ENCODE measurements around the gene REV1.
"Not testable (repeated sequence)": the region's sequence is repeated elsewhere in the genome, so short reads cannot be mapped to it uniquely, and the experiment has no call there.

Gene REV1

DNA sequence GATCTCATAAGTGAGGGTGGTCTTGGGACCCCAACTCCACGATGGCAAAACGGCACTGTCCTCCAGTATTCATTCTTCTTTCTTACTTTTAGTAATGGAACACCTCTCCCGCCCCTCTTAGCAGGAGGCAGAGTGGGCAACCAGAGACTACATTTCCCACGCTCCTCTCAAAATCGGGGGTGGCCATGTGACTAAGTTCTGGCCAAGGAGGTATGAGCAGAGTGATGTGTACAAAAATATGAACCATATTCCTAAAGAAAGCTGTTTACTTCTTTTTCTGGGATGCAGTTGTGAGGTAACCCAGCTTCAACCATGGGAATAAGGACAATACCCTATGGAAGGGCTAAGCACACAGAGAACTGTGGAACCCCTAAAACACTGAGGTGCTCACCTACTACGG, 12.8 kb downstream of the REV1 start:
- no peak for DNase-seq
- WGBS (ENCODE audit: insufficient coverage): 80% methylated on average over 2 of the region's 6 CpGs
- no peak overlapping the region for H3K27ac ChIP-seq (ENCODE audit: insufficient read depth in 1 of 2, low read depth in 1 of 2, low read length in 2 of 2, poor library complexity in 1 of 2, severe bottlenecking in 2 of 2)

DNA sequence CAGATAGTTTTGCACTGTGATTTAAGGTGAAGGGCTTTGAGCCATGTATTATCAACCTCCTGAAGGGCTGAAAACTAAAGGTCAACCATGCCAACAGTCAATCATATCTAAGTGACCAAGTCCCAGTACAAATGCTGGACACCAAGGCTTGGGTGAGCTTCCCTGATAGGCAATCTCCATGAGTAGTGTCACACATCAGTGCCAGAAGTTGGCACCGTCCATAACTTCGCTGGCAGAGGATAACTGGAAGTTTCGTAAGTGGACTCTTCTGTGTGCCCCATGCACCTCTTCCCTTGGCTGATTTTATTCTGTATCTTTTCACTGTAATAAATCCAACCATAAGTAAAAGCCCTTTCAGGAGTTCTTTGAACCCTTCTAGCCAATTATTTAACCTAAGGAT, 13.2 kb downstream of the REV1 start:
- 100% methylated on average over 2 of the region's 3 CpGs for WGBS (ENCODE audit: insufficient coverage)
- ChIA-PET POLR2A (no interaction called here), CTCF (no interaction called here)
- peaks cover 10 to 25% (median 18%) of the 10 kb centered on the region in 4 experiments for H3K4me1 ChIP-seq (ENCODE audit: control extremely low read depth in 1 of 4, control insufficient read depth in 4 of 4, insufficient read depth in 4 of 4, low read length in 3 of 4)
- no peak overlapping the region for H3K27ac ChIP-seq (ENCODE audit: insufficient read depth in 1 of 2, low read depth in 1 of 2, low read length in 2 of 2, poor library complexity in 1 of 2, severe bottlenecking in 2 of 2)
- no peaks in the 10 kb centered on the region for H3K9me3 ChIP-seq (ENCODE audit: control extremely low read depth in 1 of 5, control insufficient read depth in 4 of 5, insufficient read depth in 2 of 5, low read depth in 1 of 5, low read length in 4 of 5)
- no peaks in the 10 kb centered on the region for H3K36me3 ChIP-seq (ENCODE audit: control insufficient read depth in 4 of 4, insufficient read depth in 4 of 4, low read length in 3 of 4)
- no peaks in the 10 kb centered on the region for H3K27me3 ChIP-seq (replicated peaks in 2 of 5; ENCODE audit: control insufficient read depth in 4 of 5, insufficient read depth in 5 of 5, low read length in 4 of 5)
- no peak overlapping the region for H3K4me3 ChIP-seq (ENCODE audit: control insufficient read depth in 1 of 7, extremely low read depth in 1 of 7, insufficient read depth in 4 of 7, low read depth in 2 of 7, low read length in 6 of 7)
- DNase-seq: no peak

More for the DNA sequence above, 12.8 kb downstream of the REV1 start:
- no peak overlapping the region for H3K4me3 ChIP-seq (ENCODE audit: control insufficient read depth in 1 of 7, extremely low read depth in 1 of 7, insufficient read depth in 4 of 7, low read depth in 2 of 7, low read length in 6 of 7)
- no peaks in the 10 kb centered on the region for H3K36me3 ChIP-seq (ENCODE audit: control insufficient read depth in 4 of 4, insufficient read depth in 4 of 4, low read length in 3 of 4)
- H3K4me1 ChIP-seq (ENCODE audit: control extremely low read depth in 1 of 4, control insufficient read depth in 4 of 4, insufficient read depth in 4 of 4, low read length in 3 of 4): peaks cover 10 to 28% (median 18%) of the 10 kb centered on the region in 4 experiments
- H3K9me3 ChIP-seq (ENCODE audit: control extremely low read depth in 1 of 5, control insufficient read depth in 4 of 5, insufficient read depth in 2 of 5, low read depth in 1 of 5, low read length in 4 of 5): no peaks in the 10 kb centered on the region
- CTCF ChIA-PET: no interaction called here
- POLR2A ChIA-PET: no interaction called here
- H3K27me3 ChIP-seq (replicated peaks in 2 of 5; ENCODE audit: control insufficient read depth in 4 of 5, insufficient read depth in 5 of 5, low read length in 4 of 5): no peaks in the 10 kb centered on the region

DNA sequence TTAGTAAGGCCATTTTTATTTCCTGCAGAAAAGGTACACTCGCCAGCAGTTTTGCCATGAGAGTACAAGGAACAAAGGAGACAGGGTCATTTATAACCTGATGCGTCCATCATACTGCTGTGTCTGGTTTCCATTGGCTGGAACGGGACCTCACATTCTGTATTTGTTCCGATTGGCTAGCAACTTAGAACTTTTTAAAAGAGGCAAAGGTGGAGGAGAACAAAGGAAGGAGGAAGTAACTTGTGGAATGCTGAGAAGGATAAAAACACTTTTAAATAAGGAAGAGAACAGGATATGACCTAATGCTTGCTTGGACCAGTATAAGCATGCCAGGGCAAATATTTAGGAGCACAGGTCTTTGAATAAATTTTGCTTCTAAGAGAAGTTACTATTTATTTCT, 14.7 kb downstream of the REV1 start:
- H3K9me3 ChIP-seq (ENCODE audit: control extremely low read depth in 1 of 5, control insufficient read depth in 4 of 5, insufficient read depth in 2 of 5, low read depth in 1 of 5, low read length in 4 of 5); H3K27me3 ChIP-seq (replicated peaks in 2 of 5; ENCODE audit: control insufficient read depth in 4 of 5, insufficient read depth in 5 of 5, low read length in 4 of 5); H3K36me3 ChIP-seq (ENCODE audit: control insufficient read depth in 4 of 4, insufficient read depth in 4 of 4, low read length in 3 of 4); CTCF ChIA-PET; DNase-seq; H3K27ac ChIP-seq (ENCODE audit: insufficient read depth in 1 of 2, low read depth in 1 of 2, low read length in 2 of 2, poor library complexity in 1 of 2, severe bottlenecking in 2 of 2); H3K4me3 ChIP-seq (ENCODE audit: control insufficient read depth in 1 of 7, extremely low read depth in 1 of 7, insufficient read depth in 4 of 7, low read depth in 2 of 7, low read length in 6 of 7); POLR2A ChIA-PET: not testable (repeated sequence)
- 86% methylated on average over 4 of the region's 4 CpGs for whole genome bisulfite sequencing (ENCODE audit: insufficient coverage)
- peaks cover 10 to 25% (median 18%) of the 10 kb centered on the region in 4 experiments for H3K4me1 ChIP-seq (ENCODE audit: control extremely low read depth in 1 of 4, control insufficient read depth in 4 of 4, insufficient read depth in 4 of 4, low read length in 3 of 4)

GRCh38 chr2:99473518-99474083, 16.2 kb downstream of the REV1 start:
- H3K27me3 ChIP-seq (replicated peaks in 2 of 5; ENCODE audit: control insufficient read depth in 4 of 5, insufficient read depth in 5 of 5, low read length in 4 of 5): no peaks in the 10 kb centered on the region
- CTCF ChIA-PET: interaction anchor here (1.3 kb wide), 1 partner anchor 8 kb away, joined by 4 read pairs; no protein-coding TSS in a partner anchor
- H3K4me1 ChIP-seq (ENCODE audit: control extremely low read depth in 1 of 4, control insufficient read depth in 4 of 4, insufficient read depth in 4 of 4, low read length in 3 of 4): peaks cover 7 to 18% (median 11%) of the 10 kb centered on the region in 4 experiments
- H3K36me3 ChIP-seq (ENCODE audit: control insufficient read depth in 4 of 4, insufficient read depth in 4 of 4, low read length in 3 of 4): peaks cover 0 to 8% (median 0%) of the 10 kb centered on the region in 4 experiments
- H3K4me3 ChIP-seq (ENCODE audit: control insufficient read depth in 1 of 7, extremely low read depth in 1 of 7, insufficient read depth in 4 of 7, low read depth in 2 of 7, low read length in 6 of 7): no peak overlapping the region
- POLR2A ChIA-PET: no interaction called here
- H3K27ac ChIP-seq (ENCODE audit: insufficient read depth in 1 of 2, low read depth in 1 of 2, low read length in 2 of 2, poor library complexity in 1 of 2, severe bottlenecking in 2 of 2): no peak overlapping the region
- peaks cover 0 to 5% (median 1%) of the 10 kb centered on the region in 5 experiments for H3K9me3 ChIP-seq (ENCODE audit: control extremely low read depth in 1 of 5, control insufficient read depth in 4 of 5, insufficient read depth in 2 of 5, low read depth in 1 of 5, low read length in 4 of 5)
- WGBS (ENCODE audit: insufficient coverage): no CpG with 5 or more reads among the region's 2 CpGs
- DNase-seq: no peak

DNA sequence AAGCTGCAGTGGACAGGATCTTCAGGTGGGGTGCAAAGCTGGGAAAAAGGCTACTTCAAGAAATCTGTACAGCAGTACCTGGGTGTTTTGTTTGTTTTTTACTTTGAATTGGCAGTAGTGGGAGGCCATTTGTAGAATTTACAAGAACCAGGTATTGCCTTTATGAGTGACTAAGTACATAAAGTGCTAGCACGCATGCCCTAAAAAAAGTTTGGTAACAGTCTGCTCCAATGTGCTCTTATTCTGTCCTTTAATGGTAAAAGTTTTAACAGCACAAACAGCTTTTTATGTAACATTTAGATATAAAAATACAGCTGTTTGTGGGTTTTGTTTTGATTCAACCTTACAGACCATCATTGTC, 17.2 kb downstream of the REV1 start:
- H3K4me3 ChIP-seq (ENCODE audit: control insufficient read depth in 1 of 7, extremely low read depth in 1 of 7, insufficient read depth in 4 of 7, low read depth in 2 of 7, low read length in 6 of 7): no peak overlapping the region
- H3K27ac ChIP-seq (ENCODE audit: insufficient read depth in 1 of 2, low read depth in 1 of 2, low read length in 2 of 2, poor library complexity in 1 of 2, severe bottlenecking in 2 of 2): no peak overlapping the region
- WGBS (ENCODE audit: insufficient coverage): 100% methylated on average over 1 of the region's 1 CpG
- H3K4me1 ChIP-seq (ENCODE audit: control extremely low read depth in 1 of 4, control insufficient read depth in 4 of 4, insufficient read depth in 4 of 4, low read length in 3 of 4): peaks cover 5 to 14% (median 6%) of the 10 kb centered on the region in 4 experiments
- POLR2A ChIA-PET: no interaction called here
- CTCF ChIA-PET: no interaction called here
- no peaks in the 10 kb centered on the region for H3K27me3 ChIP-seq (replicated peaks in 2 of 5; ENCODE audit: control insufficient read depth in 4 of 5, insufficient read depth in 5 of 5, low read length in 4 of 5)
- peaks cover 0 to 8% (median 0%) of the 10 kb centered on the region in 4 experiments for H3K36me3 ChIP-seq (ENCODE audit: control insufficient read depth in 4 of 4, insufficient read depth in 4 of 4, low read length in 3 of 4)
- peaks cover 0 to 5% (median 1%) of the 10 kb centered on the region in 5 experiments for H3K9me3 ChIP-seq (ENCODE audit: control extremely low read depth in 1 of 5, control insufficient read depth in 4 of 5, insufficient read depth in 2 of 5, low read depth in 1 of 5, low read length in 4 of 5)
- no peak for DNase-seq

GRCh38 chr2:99471654-99472599, 17.9 kb downstream of the REV1 start:
- CTCF ChIA-PET: no interaction called here
- H3K27me3 ChIP-seq (replicated peaks in 2 of 5; ENCODE audit: control insufficient read depth in 4 of 5, insufficient read depth in 5 of 5, low read length in 4 of 5): no peaks in the 10 kb centered on the region
- H3K4me3 ChIP-seq (ENCODE audit: control insufficient read depth in 1 of 7, extremely low read depth in 1 of 7, insufficient read depth in 4 of 7, low read depth in 2 of 7, low read length in 6 of 7): no peak overlapping the region
- WGBS (ENCODE audit: insufficient coverage): 96% methylated on average over 4 of the region's 7 CpGs
- peaks cover 0 to 8% (median 0%) of the 10 kb centered on the region in 4 experiments for H3K36me3 ChIP-seq (ENCODE audit: control insufficient read depth in 4 of 4, insufficient read depth in 4 of 4, low read length in 3 of 4)
- H3K27ac ChIP-seq (ENCODE audit: insufficient read depth in 1 of 2, low read depth in 1 of 2, low read length in 2 of 2, poor library complexity in 1 of 2, severe bottlenecking in 2 of 2): no peak overlapping the region
- peaks cover 0 to 5% (median 1%) of the 10 kb centered on the region in 5 experiments for H3K9me3 ChIP-seq (ENCODE audit: control extremely low read depth in 1 of 5, control insufficient read depth in 4 of 5, insufficient read depth in 2 of 5, low read depth in 1 of 5, low read length in 4 of 5)
- H3K4me1 ChIP-seq (ENCODE audit: control extremely low read depth in 1 of 4, control insufficient read depth in 4 of 4, insufficient read depth in 4 of 4, low read length in 3 of 4): peaks cover 5 to 14% (median 6%) of the 10 kb centered on the region in 4 experiments
- DNase-seq: peak; percentile 20 to 75 (median 54)
- POLR2A ChIA-PET: no interaction called here

DNA sequence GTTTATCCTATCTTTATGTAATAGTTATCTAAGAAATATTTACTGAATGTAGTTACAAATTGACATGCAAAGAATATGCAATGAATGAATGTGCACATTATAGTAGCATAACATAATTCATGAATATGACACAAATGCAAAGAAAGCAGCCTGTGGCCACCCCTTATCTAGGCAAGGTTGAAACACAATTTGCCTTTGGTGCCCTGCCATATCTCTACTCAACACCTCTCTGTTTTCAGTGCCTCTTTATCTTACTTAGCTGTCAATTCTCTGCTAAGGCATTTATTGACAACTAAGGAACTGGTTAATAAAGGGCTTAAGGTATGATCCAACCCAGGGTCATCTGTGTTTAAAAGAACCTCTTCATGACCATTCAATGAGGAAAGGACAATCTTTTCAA, 18.9 kb downstream of the REV1 start:
- Histone ChIP-seq H3K9me3 (ENCODE audit: control extremely low read depth in 1 of 5, control insufficient read depth in 4 of 5, insufficient read depth in 2 of 5, low read depth in 1 of 5, low read length in 4 of 5) (peaks cover 0 to 5% (median 1%) of the 10 kb centered on the region in 5 experiments), H3K27ac (ENCODE audit: insufficient read depth in 1 of 2, low read depth in 1 of 2, low read length in 2 of 2, poor library complexity in 1 of 2, severe bottlenecking in 2 of 2) (no peak overlapping the region), H3K27me3 (replicated peaks in 2 of 5; ENCODE audit: control insufficient read depth in 4 of 5, insufficient read depth in 5 of 5, low read length in 4 of 5) (no peaks in the 10 kb centered on the region), H3K4me3 (ENCODE audit: control insufficient read depth in 1 of 7, extremely low read depth in 1 of 7, insufficient read depth in 4 of 7, low read depth in 2 of 7, low read length in 6 of 7) (no peak overlapping the region), H3K36me3 (ENCODE audit: control insufficient read depth in 4 of 4, insufficient read depth in 4 of 4, low read length in 3 of 4) (peaks cover 0 to 8% (median 2%) of the 10 kb centered on the region in 4 experiments), H3K4me1 (ENCODE audit: control extremely low read depth in 1 of 4, control insufficient read depth in 4 of 4, insufficient read depth in 4 of 4, low read length in 3 of 4) (peaks cover 5 to 14% (median 5%) of the 10 kb centered on the region in 4 experiments)
- ChIA-PET CTCF (no interaction called here), POLR2A (no interaction called here)
- DNase-seq: peak in 1 of 3 donors; percentile 21

All from common myeloid progenitor, CD34-positive (primary cell).